ENCODE data around the gene RHO. TPM values are rescaled to one million over a fixed set of nuclear protein-coding genes. Genes with fewer than 3 reads are reported as not detected.

RHO gene
- total RNA-seq, 1 experiment from 2014 or later, result not detected

GRCh38 chr3:129574206-129574605 is 45.8 kb downstream of the RHO start:
- Histone ChIP-seq H2AFZ (ENCODE audit: low read length) (no peak overlapping the region), H3K23me2 (ENCODE audit: insufficient read length, low read depth, low read length, poor library complexity, severe bottlenecking) (no peaks in the 10 kb centered on the region), H4K8ac (replicated peaks; ENCODE audit: insufficient read length, low read depth, low read length) (no peak overlapping the region), H3K27ac (ENCODE audit: insufficient read length, low read depth, low read length) (no peak overlapping the region), H3K27me3 (ENCODE audit: insufficient read depth, low read length) (no peaks in the 10 kb centered on the region), H3K4me1 (ENCODE audit: insufficient read depth, low read length) (no peaks in the 10 kb centered on the region), H3K9ac (ENCODE audit: extremely low read depth, insufficient read length, low read length) (no peak overlapping the region), H2BK5ac (ENCODE audit: insufficient read length, low read length) (no peak overlapping the region), H3K23ac (ENCODE audit: insufficient read length, low read depth, low read length) (no peak overlapping the region), H2BK15ac (ENCODE audit: low read depth, low read length) (no peak overlapping the region), H3K56ac (ENCODE audit: insufficient read length, low read depth, low read length) (no peak overlapping the region), H2BK20ac (ENCODE audit: low read depth, low read length, poor library complexity, severe bottlenecking) (no peak overlapping the region), H3K9me3 (ENCODE audit: control insufficient read depth, low read depth, low read length) (no peaks in the 10 kb centered on the region), H4K5ac (ENCODE audit: insufficient read length, low read depth, low read length) (no peak overlapping the region), H3K4ac (ENCODE audit: low read depth, low read length) (no peak overlapping the region), H2AK5ac (ENCODE audit: insufficient read length, low read length) (no peak overlapping the region), H3K18ac (ENCODE audit: insufficient read length, low read depth, low read length) (no peak overlapping the region), H3K14ac (ENCODE audit: insufficient read depth, low read length) (no peak overlapping the region; the same call in 1 of the 2 replicates), H2BK120ac (ENCODE audit: low read depth, low read length, poor library complexity, severe bottlenecking) (no peak overlapping the region), H2BK12ac (ENCODE audit: insufficient read length, low read depth, low read length) (no peak overlapping the region), H3K79me1 (ENCODE audit: insufficient read depth, low read depth, low read length, poor library complexity, severe bottlenecking) (no peaks in the 10 kb centered on the region), H4K20me1 (ENCODE audit: control insufficient read depth, insufficient read depth, insufficient read length) (no peaks in the 10 kb centered on the region), H3K79me2 (ENCODE audit: insufficient read depth, low read length) (no peaks in the 10 kb centered on the region), H3K4me2 (ENCODE audit: insufficient read depth, insufficient read length, low read length) (no peak overlapping the region), H3T11ph (ENCODE audit: low read length) (no peak overlapping the region), H4K91ac (ENCODE audit: insufficient read length, low read depth, low read length) (no peak overlapping the region)
- no CpG with 5 or more reads among the region's 24 CpGs for WGBS (ENCODE audit: extremely low coverage, insufficient read length, low lambda C conversion rate)
- no peaks in the 10 kb centered on the region for H3K27me3 Mint-ChIP-seq (ENCODE audit: low read depth)
- peaks cover 0 to 4% (median 2%) of the 10 kb centered on the region in 3 experiments; a peak in 1 of 7 replicates for H3K36me3 Mint-ChIP-seq (ENCODE audit: insufficient read depth in 1 of 3, low read depth in 3 of 3)
- TF ChIP-seq, protein P1, sequence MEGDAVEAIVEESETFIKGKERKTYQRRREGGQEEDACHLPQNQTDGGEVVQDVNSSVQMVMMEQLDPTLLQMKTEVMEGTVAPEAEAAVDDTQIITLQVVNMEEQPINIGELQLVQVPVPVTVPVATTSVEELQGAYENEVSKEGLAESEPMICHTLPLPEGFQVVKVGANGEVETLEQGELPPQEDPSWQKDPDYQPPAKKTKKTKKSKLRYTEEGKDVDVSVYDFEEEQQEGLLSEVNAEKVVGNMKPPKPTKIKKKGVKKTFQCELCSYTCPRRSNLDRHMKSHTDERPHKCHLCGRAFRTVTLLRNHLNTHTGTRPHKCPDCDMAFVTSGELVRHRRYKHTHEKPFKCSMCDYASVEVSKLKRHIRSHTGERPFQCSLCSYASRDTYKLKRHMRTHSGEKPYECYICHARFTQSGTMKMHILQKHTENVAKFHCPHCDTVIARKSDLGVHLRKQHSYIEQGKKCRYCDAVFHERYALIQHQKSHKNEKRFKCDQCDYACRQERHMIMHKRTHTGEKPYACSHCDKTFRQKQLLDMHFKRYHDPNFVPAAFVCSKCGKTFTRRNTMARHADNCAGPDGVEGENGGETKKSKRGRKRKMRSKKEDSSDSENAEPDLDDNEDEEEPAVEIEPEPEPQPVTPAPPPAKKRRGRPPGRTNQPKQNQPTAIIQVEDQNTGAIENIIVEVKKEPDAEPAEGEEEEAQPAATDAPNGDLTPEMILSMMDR (conservative IDR thresholded peaks at IDR 0.05), result no peak
- peaks cover 17 to 20% of the 10 kb centered on the region in 2 experiments for H3K4me1 Mint-ChIP-seq
- no peak overlapping the region for H3K4me3 Mint-ChIP-seq
- no peak for DNase-seq
- no peak overlapping the region; a peak in 1 of 7 replicates for H3K27ac Mint-ChIP-seq
- no peaks in the 10 kb centered on the region for H3K9me3 Mint-ChIP-seq
